GM21367 (cell line): ENCODE results near the gene UBE2G2.

Experiments used
- ATAC-seq: cut with Tn5 transposase; IDR thresholded peaks from one replicate; pipeline ENCODE4 v1.9.1; 2021; ENCODE audit not compliant: unreplicated experiment

Gene UBE2G2

GRCh38 chr21:44752671-44753235, 48.9 kb downstream of the UBE2G2 start:
- no peak for ATAC-seq

- no peak for ATAC-seq
Measured at GRCh38 chr21:44751799-44752636, 49.6 kb downstream of the UBE2G2 start.

DNA sequence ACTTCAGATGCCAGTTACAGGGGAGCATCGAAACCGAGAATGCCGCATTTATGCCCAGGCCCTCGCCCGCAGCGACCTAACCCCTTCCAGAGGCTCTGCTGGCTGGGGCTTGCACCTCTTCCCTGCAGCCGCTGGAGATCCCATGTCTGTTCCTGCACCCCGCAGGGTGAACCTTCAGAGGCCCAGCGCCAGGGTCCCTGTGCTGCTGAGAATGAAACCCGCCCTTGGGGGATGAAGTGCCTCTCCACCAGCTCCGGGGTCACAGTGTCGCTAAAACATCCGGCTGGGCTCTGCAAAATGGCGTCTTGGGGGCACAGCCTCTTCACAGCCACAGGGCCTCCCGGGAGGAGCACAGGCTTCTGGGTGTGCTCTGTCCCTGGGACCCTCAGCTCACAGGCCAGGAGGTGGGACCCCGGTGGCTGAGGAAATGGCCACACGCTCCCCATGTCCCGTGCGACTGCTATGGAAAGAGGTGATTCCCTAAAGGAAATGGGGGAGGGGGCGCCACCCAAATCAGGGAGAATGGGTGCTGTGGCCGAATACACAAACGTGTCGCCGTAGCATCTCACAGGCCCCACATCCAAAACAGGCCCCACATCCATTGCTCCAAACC, 50.3 kb downstream of the UBE2G2 start:
- ATAC-seq, result no peak

GRCh38 chr21:44750675-44751025, 51.0 kb downstream of the UBE2G2 start:
- no peak for ATAC-seq

DNA sequence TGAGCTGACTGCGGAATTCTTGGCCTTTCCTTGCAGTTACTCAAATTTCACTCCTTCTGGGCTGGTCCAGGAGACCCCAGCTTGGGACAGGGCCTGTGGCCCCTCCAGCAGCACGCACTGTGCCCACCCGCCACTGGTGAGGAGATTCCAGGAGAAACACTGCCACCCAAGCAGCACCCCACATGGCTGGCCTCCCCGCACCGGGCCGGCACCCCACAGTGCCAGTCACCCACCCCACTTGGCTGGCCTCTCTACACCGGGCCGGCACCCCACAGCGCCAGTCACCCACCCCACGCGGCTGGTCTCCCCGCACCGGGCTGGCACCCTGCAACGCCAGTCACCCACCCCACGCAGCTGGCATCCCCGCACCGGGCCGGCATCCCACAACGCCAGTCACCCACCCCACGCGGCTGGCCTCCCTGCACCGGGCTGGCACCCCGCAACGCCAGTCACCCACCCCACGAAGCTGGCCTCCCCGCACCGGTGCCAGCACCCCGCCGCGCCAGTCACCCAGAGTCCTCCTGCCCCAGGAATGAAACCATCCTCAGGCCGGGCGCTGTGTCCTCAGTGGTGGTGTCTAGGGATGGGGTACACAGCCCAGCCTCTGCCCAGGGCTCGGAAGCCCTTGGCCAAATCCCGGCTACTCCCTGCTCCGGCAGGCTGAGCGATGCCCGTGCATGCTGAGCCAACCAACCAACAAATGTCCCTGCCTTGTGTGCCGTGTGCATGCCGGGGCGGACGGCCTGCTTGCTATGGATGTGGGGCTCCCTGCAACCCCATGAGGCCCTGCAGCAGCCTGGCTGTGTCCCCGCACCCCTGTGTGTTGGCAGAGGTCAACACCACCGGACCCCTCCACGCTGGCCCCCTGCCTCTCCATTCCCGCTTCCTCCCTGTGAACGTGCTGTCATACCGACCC, 51.6 kb downstream of the UBE2G2 start:
- ATAC-seq, result no peak

- no peak for ATAC-seq
Measured at GRCh38 chr21:44749116-44749758, 52.4 kb downstream of the UBE2G2 start.

- no peak for ATAC-seq
Measured at GRCh38 chr21:44748621-44749020, 53.0 kb downstream of the UBE2G2 start.

DNA sequence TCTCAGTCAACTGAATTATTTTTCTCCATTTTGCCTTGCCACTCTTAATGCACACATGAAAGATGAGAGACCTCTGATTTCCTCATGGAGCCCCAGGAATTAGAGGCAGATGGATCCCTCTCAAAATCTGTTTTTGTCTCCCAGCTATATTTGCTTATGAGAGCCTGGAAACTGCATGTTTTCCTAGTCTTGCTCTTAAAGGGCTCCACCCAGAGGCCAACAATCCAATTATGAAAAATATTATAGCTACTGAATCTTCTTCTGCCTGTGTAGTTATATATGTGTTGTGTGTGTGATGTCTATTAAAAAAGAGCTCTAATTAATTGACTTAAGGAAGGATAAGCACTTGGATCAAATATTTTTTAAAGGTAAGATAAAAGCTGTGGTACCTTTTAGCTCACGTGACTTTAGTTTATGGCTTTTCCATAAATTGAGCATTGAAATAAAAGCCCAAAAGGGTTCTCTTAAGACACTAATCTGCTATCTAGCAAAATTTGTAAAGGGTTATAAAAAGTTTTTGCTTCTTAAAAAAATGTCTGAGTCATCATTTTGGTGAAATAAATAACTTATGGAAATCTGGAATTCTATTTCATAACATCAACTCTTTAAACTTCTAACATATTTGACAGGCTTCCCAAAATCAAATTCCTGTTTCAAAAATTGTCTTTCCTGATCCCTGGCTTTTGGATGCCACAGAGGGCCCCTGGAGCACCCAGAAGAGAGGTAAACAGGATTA, 59.0 kb downstream of the UBE2G2 start:
- no peak for ATAC-seq

GRCh38 chr21:44741921-44742320, 59.7 kb downstream of the UBE2G2 start:
- no peak for ATAC-seq

DNA sequence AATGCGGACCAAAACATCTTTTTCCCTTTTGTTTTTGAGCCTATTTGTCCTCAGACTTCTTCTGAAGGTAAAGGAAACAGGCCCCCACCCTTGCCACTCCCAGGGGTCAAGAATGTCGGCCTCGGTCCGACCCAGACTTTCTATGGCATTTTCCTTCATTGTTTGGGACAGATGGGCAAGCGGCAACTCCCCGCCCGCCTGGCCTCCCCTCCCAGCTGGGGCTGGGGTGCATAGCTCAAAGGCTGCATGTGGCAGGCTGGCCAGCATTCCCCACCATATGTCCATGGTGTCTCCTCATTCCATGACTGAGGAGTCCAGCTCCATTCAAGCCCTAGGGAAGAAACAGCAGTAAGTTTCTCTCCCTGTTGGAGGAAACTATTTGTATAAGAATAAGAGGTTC, 60.9 kb downstream of the UBE2G2 start:
- no peak for ATAC-seq

- no peak for ATAC-seq
Measured at GRCh38 chr21:44739316-44739715, 62.3 kb downstream of the UBE2G2 start.

- no peak for ATAC-seq
Measured at GRCh38 chr21:44738621-44739020, 63.0 kb downstream of the UBE2G2 start.

DNA sequence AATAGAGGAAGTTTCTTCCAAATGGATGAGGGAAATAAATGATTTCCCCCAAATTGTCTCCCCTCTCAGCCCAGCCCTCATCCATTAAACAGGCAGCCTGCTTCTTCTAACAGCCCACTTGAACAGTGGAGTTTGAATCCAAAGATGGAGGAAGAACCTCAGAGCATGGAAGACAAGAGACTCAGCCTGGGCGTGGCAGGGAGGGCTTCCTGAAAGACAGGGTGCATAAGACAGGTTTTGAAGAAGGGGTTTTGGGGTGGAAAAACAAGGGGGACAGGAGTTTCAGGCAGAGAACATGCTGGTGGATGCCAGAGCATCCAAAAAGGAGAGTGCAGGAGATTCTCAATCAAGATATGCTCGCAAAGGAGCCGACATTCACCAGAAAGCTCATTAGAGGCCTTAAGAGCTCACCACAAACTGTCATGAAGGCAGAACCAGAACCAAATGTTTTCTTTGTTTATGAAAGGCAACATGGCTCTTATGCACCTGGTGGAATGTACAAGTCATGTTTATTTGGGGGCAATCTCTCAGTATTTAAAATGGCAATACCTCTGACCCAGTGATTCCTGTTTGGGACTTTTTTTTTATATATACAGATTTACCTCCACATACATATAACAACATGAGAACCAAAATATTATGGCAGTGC, 63.8 kb downstream of the UBE2G2 start:
- ATAC-seq, result no peak

DNA sequence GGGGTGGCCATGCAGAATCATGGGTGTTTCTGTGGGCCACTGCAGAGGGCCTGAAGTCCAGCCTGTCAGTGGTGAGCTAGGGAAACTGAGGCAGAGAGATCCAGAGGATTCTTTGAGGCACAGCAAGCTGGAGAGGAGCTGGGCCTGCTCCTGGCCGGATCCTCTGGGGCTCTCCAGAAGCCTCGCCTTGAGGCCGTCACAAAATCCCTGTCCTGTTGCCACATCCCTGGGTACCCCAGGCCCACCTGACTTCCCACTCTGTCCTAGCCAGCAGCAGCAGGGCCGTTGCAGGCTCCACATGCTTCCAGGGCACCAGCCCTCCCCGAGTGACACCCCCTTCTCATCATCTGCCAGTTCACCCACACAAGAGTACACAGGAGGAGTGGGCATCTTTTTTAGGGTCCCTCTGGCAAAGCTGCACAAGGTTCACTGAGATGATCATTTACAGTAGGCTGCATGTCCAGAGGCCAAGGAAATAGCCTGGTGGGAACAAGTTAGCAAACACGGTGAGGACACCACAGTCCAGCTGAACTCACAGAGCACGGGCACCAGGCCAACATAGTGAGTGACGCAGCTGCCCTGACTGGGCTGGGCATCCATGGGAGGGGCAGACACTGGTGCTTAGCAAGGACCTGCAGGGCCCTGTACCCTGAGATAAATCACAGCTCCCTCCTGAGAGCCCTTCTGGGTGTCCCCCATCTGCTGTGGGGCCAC, 65.2 kb downstream of the UBE2G2 start:
- ATAC-seq, result no peak

DNA sequence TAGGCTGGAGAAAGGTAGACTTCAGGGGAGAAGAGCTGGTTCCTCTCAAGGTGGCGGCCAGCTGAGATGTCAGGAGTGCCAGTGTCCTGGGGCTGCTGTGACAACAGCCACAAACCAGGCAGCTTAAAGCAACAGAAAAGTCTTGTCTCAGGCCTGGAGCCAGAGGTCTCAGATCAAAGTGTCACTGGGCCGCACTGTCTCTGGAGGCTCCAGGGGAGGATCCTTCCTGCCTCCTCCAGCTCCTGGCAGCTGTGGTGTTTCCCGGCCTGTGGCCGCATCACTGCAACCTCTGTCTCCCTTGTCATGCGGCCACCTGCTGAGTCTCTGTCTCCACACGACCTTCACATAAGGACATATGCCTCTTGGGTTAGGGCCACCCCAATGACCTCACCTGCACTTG, 65.8 kb downstream of the UBE2G2 start:
- no peak for ATAC-seq

- ATAC-seq, result no peak
Measured at GRCh38 chr21:44734841-44735240, 66.8 kb downstream of the UBE2G2 start.

DNA sequence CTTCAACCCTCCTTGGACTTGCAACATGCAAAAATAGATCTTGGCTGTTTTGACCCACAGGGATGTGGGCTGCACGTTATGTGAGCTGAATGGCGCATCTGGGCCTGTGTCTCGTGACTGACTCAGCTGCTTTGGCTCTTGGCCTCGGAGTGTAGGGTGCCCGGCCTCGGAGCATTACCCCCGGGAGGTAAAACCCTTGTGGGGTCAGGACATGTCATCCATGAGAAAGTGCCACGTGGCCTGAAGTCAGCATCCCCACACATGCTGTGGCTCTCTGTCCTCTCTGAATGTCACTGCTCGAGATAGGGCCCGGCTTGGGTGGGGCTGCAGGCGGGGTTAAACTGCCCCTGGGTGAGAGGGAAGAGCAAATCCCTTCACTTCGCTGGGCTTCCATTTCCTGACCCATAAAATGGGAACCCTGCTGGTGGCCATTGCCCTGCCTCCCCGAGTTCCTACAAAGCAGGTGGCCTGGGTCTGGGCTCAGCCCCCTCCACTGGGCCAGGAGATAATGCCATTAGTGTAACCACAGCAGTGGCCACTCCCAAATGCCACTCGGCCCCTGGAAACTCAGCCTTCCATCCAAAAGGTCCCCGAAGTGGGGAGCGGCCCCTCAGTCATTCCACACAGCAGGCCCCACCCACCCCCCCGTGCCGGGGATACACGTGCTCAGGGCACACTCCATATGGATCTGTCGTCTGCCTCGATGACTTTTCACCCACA, 67.4 kb downstream of the UBE2G2 start:
- ATAC-seq, result no peak

GRCh38 chr21:44732956-44733355, 68.7 kb downstream of the UBE2G2 start:
- ATAC-seq, result no peak
